Activated CD8-positive, alpha-beta memory T cell treated with anti-CD3 and anti-CD28 coated beads, Interleukin-2, amount 50 U/mL, for 1 hour (primary cell): ENCODE measurements around the gene RAB11FIP2.

Source experiments
- DNase-seq: peaks from one replicate; pipeline ENCODE4 v3.0.0-alpha.2; 2020; ENCODE audit errors: extremely low read depth

Gene RAB11FIP2

GRCh38 chr10:118033905-118034304, 12.8 kb downstream of the RAB11FIP2 start:
- DNase-seq: no peak

GRCh38 chr10:118032564-118032963, 14.2 kb downstream of the RAB11FIP2 start:
- no peak for DNase-seq

GRCh38 chr10:118031351-118032075, 15.2 kb downstream of the RAB11FIP2 start:
- DNase-seq: no peak

- DNase-seq: no peak
Observed at GRCh38 chr10:118028619-118029018, 18.1 kb downstream of the RAB11FIP2 start.

DNA sequence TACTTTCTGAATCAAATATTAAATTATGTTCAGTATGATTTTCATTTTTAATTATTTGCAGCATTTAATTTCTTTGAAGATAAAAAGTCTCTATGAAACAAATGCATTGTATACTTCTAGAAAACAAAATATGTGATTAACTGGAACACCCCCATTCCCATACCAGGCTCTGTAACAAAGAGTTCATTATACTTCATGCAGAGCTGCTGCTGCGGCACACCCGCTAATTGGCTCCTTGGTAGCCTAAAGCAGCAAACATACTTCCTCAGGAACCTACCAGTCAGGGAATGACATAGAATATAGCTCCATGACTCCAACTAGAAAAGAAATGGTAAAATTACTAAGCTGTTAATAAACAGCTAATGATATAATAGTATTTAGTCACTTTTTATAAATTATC, 19.3 kb downstream of the RAB11FIP2 start:
- no peak for DNase-seq

GRCh38 chr10:118026936-118027335, 19.8 kb downstream of the RAB11FIP2 start:
- DNase-seq: no peak

DNA sequence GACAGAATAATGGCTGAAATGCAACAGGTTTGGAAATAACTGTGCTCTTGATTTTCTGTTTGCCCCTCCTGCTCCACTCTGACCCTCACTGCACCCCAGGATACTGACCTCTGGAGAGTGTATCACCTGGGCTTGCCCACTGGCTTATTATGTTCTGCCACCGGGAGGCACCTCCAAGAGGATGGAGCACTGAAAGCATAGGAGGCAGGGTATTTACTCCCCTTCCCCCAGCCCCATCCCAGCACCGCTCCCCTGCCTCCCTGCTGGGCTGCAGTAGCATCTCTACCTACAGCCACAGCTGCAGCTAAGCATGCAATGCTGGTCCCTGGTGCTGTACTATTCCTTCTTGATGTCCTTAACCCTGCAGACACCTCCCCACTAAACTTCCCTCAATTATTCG, 26.4 kb downstream of the RAB11FIP2 start:
- DNase-seq: no peak

GRCh38 chr10:118017850-118018249, 28.9 kb downstream of the RAB11FIP2 start:
- no peak for DNase-seq

- DNase-seq: no peak
Observed at GRCh38 chr10:118017071-118017740, 29.5 kb downstream of the RAB11FIP2 start.

GRCh38 chr10:118012952-118013525, 33.7 kb downstream of the RAB11FIP2 start:
- DNase-seq: no peak

- no peak for DNase-seq
Observed at GRCh38 chr10:118007773-118008172, 39.0 kb downstream of the RAB11FIP2 start.

DNA sequence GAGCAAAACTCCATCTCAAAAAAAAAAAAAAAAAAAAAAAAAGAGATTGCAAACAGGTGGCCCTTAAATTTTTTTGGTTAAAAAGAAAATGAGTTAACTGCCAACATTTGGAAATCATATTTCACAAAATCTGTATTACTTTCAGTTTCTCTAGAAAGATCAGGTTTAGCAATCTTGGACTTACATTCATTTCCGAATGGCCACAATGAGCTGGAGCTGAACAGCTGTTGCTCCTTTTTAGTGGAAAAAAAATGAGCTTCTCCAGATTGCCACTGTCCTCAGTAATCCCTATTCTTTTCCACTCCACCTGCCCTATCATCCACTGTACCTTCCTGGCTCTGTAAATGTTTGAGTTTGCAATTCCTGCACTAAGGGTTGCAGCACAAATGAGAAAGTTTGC, 43.6 kb downstream of the RAB11FIP2 start:
- no peak for DNase-seq

- no peak for DNase-seq
Observed at GRCh38 chr10:118002581-118002980, 44.2 kb downstream of the RAB11FIP2 start.

DNA sequence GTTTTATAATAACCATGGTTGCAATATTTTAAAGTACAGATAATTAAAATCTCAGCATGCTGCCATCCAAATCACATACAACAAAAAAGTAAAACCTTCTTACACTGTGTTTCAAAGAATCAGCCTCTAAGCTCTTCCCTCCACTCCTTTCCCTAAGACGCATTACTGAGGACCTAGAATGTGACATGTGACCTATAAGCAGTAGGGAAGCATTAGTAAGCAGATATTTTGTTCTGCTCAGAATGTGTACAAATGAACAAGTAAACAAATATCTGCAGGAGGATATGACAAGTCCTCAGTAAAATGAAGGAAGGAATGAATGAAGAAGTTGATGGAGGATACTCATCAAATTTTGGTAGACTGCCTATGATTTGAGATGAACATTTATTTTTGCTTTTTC, 49.1 kb downstream of the RAB11FIP2 start:
- DNase-seq: no peak

GRCh38 chr10:117996709-117997108, 50.0 kb downstream of the RAB11FIP2 start:
- no peak for DNase-seq

DNA sequence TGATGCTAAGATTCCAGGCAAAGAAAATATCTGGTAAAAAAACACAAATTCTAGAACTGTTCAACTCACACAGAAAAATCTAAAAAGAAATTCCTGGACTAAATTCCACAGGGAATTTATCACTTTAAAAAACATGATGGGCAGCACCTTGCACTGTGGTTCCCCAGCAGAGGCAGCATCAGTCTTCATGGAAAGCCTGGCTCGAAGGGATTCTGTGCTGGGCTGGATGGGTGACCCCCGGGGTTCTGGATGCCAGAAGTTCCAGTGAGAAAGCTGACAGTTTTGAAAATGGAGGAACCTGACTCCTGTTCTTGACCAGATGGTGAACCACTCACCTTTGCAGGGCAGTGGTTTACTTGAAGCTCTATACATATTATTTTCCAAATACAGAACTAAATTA, 52.0 kb downstream of the RAB11FIP2 start:
- no peak for DNase-seq

DNA sequence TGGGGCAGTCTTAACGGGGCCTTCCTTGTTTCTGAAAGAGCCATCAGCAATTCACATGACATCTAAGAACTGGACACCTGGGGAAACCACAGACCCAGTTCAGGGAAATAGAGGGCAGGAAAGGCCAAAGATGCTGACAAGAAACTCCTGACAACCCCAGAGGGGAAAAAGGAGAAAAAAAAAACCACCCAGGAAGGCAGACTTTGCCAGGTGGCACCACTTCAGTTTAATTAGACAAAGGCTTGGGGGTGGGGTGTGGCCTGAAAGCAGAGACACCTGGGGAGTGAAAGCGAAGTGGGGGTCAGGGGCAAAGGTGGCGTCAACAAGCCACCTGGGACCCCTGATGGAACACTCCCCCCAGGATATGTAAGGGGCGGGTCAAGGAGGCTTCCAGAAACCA, 53.6 kb downstream of the RAB11FIP2 start:
- no peak for DNase-seq

- no peak for DNase-seq
Observed at GRCh38 chr10:117991701-117992100, 55.0 kb downstream of the RAB11FIP2 start.

- no peak for DNase-seq
Observed at GRCh38 chr10:117989962-117990361, 56.8 kb downstream of the RAB11FIP2 start.

- DNase-seq: no peak
Observed at GRCh38 chr10:117988814-117989213, 57.9 kb downstream of the RAB11FIP2 start.

DNA sequence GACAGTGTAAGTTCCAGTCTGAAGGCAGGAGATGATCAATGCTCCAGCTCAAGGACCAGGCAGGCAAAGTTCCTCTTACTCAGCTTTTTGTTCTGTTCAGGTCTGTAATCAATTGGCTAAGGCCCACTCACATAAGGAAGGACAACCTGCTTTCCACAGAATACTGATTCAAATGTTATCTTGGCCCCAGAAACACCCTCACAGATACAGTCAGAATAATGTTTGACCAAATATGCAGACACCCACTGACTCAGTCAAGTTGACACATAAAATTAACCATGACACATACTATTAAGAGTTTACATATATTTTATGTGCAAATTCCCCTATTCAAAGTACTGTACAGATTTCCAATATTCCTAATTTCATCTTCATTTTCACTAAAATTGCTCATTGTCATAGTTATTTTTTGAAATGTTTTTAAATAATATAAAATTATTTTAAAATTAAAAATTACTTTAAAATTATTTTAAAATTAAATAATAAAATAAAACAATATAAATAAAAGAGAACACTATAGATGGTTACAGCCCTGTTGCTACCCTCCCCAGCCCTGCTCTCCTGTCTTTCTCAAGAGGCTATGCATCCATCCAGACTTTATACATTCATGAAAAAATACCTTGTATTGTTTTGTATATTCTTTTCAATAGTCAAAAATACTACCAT, 59.4 kb downstream of the RAB11FIP2 start:
- no peak for DNase-seq

GRCh38 chr10:117983961-117984360, 62.8 kb downstream of the RAB11FIP2 start:
- DNase-seq: no peak
